ENCODE measurements around the gene TSC22D3.
A peak's percentile ranks its signal among the peaks of the same experiment; 100 is the strongest.

Gene TSC22D3

DNA sequence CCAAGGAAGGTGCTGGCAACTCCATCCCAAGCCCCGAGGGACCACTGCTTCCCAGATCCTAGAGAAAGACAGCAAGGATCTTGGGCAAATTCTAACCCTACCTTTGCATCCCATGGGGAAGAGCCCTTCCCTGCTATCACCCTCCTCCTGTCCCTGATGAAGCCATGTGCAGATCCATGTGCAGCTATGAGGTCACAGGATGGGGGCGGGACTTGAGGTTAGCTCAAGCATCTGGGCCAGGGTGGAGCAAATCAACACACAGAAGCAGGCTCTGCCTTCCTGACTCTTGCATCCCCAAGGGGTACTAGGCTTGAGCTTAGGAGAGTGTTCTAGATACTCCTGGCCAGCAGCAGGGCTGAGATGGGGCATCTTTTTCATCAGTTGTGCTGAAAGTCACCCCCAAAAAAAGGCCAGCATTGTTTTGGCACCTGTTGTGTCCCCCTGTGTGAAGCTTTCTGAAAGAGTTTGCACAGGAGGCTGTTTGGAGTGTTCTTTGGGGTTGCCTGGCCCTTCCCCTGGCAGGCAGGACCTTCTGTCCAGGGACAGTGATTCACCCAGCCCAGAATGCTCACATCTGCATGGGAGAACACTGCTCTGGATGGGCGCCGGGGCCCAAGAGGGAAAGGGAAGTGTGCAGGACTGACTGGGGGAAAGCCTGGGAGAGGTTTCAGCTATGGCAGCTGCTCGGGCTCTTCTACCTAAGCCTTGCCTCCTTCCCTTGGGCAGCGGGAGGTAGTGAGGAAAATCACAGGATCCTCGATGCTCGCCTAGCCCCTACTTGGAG lies 96.4 kb downstream of the TSC22D3 start:
- H3K27ac ChIP-seq, result no peak overlapping the region
- no peak for TF ChIP-seq CTCF (IDR thresholded peaks at IDR 0.05)
- no peak for TF ChIP-seq ZFX (IDR thresholded peaks at IDR 0.05; ENCODE audit: borderline replicate concordance)

DNA sequence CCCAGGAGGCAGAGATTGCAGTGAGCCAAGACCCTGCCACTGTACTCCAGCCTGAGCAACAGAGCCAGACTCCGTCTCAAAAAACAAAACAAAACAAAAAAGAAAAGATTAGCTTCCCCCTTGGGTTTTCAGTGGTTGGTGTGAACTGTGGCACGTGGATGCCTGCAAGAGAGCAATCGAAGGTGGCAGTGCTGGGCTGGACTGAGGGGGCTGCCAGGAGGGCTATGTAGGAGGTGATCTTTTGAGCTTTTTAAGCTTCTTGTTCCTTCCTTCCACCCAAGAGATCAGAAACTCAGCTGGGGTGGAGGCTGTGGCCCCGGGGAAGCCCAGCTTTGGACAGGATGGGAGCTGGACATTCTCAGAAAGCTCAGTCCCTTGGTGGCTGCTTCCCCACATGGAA lies 97.7 kb downstream of the TSC22D3 start:
- TF ChIP-seq CTCF (IDR thresholded peaks at IDR 0.05) (no peak), ZFX (IDR thresholded peaks at IDR 0.05; ENCODE audit: borderline replicate concordance) (no peak)

GRCh38 chrX:107677501-107677901 lies 98.1 kb downstream of the TSC22D3 start:
- peak overlapping the region; percentile 81 for H3K27ac ChIP-seq
- TF ChIP-seq ZFX (IDR thresholded peaks at IDR 0.05; ENCODE audit: borderline replicate concordance), result no peak
- no peak for TF ChIP-seq CTCF (IDR thresholded peaks at IDR 0.05)

More for the DNA sequence above, 97.7 kb downstream of the TSC22D3 start:
- H3K27ac ChIP-seq, result peak overlapping the region; percentile 81

DNA sequence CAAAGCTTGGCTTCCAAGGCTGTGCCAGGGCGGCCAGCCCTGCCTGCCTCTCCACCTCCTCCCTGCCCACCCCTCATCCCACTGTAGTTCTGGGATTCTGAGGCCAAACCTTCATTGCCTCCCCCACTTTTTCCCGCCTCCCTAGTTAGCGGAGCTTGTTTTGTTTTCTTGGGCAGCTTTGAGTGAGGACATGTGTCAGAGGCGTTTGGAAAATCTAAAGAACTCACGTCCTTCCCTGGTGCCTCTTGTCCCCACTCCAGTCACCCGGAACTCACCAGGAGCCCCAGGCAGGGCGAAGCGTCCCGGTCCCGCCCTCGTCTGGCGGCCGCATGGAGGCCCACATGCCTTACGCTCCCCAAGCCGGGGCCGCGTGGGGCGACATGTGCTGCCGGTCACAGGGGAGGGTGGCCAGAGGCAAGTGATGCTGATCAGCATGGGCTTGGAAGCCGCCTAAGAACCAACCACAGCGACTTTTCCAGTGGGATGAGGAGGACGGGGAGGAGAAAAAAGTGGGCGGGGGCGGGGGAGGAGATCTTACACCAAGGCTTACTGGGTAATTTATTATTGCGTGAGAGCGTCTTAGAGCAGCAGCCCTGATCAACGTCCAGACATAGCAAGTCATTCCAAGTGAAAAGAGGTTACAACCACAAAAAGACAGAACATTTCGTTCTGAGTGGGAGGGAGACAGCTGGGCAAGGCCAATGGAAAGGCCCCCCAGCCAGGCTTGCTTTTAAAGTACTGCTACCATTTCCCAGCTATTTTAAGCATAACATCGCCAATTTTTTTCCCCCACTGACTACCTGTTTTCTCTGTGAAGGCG lies 98.8 kb downstream of the TSC22D3 start:
- H3K27ac ChIP-seq, result peak overlapping the region; percentile 81
- no peak for TF ChIP-seq CTCF (IDR thresholded peaks at IDR 0.05)
- TF ChIP-seq ZFX (IDR thresholded peaks at IDR 0.05; ENCODE audit: borderline replicate concordance), result no peak

DNA sequence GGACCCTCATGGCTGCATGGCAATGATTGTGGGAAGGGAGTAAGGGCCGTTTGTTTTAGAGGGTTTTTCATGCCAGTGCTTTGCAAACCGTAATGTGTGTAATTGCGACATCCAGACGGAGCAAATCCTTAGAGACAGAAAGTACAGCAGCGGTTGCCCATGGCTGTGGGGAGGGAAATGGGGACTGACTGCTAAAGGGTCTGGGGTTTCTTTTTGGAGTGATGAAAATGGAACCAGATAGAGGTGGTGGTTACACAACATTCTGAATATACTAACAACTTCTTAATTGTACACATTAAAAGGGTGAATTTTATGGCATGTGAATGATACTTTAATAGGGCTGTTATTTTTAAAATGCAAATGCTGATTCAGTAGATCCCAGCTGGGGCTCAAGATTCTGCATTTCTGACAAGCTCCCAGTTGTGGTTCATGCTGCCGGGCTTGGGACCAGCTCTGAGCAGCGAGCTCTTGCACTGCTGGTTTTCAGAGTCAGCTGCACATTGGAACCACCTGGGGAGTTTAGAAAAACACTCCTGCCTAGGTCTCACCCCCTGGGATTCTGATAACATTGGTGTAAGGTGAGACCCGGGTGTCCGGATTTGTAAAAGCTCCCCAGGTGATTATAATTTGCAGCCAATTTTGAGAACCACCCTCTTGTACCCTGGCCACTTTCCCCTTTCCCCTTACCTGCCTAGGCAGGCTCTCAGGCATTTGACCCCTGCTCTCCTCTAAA lies 99.6 kb downstream of the TSC22D3 start:
- peak overlapping the region; percentile 81 for H3K27ac ChIP-seq
- TF ChIP-seq CTCF (IDR thresholded peaks at IDR 0.05) (no peak), ZFX (IDR thresholded peaks at IDR 0.05; ENCODE audit: borderline replicate concordance) (no peak)

GRCh38 chrX:107675365-107675654 lies 100.3 kb downstream of the TSC22D3 start:
- TF ChIP-seq CTCF (IDR thresholded peaks at IDR 0.05), result no peak
- no peak for TF ChIP-seq ZFX (IDR thresholded peaks at IDR 0.05; ENCODE audit: borderline replicate concordance)
- no peak overlapping the region for H3K27ac ChIP-seq
